Measurements from ENCODE around the gene WDFY4. TPM values are rescaled to one million over a fixed set of nuclear protein-coding genes. Genes with fewer than 3 reads are reported as not detected.

The WDFY4 gene
- total RNA-seq, 1 donor from 2014 or later: not detected

DNA sequence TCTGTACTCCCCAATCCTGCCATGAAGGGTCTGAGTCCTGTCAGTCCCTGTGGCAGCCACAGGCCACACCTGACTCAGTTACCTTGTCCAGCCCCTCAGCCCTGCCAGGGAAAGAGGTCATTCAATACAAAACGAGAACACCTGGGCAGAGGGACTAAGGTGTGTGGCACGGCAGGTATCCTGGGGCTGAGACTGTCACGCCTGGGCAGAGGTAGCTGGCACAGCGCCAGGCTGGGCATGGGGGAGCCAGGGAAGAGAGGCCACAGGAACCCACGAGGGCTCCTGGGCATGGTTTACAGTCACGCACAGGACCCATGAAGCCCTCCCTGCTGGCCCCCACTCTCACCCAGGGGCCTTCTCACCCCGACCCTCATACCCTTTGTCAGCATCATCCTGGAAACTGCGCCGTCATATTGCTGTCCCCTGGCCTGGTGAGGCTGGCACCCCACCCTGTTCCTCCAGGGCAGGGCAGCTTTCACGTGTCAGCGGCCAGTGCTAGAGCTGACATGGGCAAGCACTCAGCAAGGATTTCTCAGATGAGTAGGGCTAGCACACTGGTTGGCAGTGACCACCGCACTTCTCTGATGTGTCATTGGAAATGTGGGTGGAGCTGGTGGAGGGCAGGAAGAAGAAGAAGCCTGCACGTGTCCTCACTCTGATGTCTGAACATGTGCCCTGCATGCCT lies 212.2 kb downstream of the WDFY4 start:
- no peak overlapping the region for H3K4me3 Mint-ChIP-seq (ENCODE audit: unreplicated experiment)
- no peaks in the 10 kb centered on the region for H3K9me3 Mint-ChIP-seq (ENCODE audit: unreplicated experiment)
- H3K27ac Mint-ChIP-seq (ENCODE audit: unreplicated experiment): no peak overlapping the region
- H3K36me3 Mint-ChIP-seq (ENCODE audit: unreplicated experiment): no peaks in the 10 kb centered on the region
- no peaks in the 10 kb centered on the region for H3K27me3 Mint-ChIP-seq (ENCODE audit: unreplicated experiment)
- peak; percentile 85 for DNase-seq (ENCODE audit: extremely low spot score, unreplicated experiment)
- TF ChIP-seq, protein P1, sequence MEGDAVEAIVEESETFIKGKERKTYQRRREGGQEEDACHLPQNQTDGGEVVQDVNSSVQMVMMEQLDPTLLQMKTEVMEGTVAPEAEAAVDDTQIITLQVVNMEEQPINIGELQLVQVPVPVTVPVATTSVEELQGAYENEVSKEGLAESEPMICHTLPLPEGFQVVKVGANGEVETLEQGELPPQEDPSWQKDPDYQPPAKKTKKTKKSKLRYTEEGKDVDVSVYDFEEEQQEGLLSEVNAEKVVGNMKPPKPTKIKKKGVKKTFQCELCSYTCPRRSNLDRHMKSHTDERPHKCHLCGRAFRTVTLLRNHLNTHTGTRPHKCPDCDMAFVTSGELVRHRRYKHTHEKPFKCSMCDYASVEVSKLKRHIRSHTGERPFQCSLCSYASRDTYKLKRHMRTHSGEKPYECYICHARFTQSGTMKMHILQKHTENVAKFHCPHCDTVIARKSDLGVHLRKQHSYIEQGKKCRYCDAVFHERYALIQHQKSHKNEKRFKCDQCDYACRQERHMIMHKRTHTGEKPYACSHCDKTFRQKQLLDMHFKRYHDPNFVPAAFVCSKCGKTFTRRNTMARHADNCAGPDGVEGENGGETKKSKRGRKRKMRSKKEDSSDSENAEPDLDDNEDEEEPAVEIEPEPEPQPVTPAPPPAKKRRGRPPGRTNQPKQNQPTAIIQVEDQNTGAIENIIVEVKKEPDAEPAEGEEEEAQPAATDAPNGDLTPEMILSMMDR (IDR thresholded peaks at IDR 0.05): no peak
- no peaks in the 10 kb centered on the region for H3K4me1 Mint-ChIP-seq (ENCODE audit: unreplicated experiment)

DNA sequence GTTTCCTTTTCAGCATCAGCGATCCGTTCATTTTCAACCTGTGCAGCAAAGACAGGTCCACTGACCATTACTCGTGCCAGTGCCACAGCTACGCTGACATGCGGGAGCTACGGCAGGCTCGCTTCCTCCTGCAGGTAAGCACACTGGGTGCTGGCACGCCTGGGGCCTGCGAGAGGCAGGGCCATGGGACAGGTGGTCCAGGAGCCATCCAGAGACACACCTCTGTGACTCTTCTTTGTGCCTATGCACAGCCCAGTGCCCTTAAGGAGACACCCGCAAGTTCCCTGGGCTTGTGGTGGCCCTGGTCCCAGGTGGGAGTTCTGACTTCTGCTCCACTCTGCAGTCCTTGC lies 212.7 kb downstream of the WDFY4 start:
- Mint-ChIP-seq H3K27me3 (ENCODE audit: unreplicated experiment) (no peaks in the 10 kb centered on the region), H3K27ac (ENCODE audit: unreplicated experiment) (no peak overlapping the region), H3K36me3 (ENCODE audit: unreplicated experiment) (no peaks in the 10 kb centered on the region), H3K4me3 (ENCODE audit: unreplicated experiment) (no peak overlapping the region), H3K9me3 (ENCODE audit: unreplicated experiment) (no peaks in the 10 kb centered on the region), H3K4me1 (ENCODE audit: unreplicated experiment) (no peaks in the 10 kb centered on the region)
- peak; percentile 75 for DNase-seq (ENCODE audit: extremely low spot score, unreplicated experiment)
- TF ChIP-seq, protein P1 (IDR thresholded peaks at IDR 0.05): no peak

DNA sequence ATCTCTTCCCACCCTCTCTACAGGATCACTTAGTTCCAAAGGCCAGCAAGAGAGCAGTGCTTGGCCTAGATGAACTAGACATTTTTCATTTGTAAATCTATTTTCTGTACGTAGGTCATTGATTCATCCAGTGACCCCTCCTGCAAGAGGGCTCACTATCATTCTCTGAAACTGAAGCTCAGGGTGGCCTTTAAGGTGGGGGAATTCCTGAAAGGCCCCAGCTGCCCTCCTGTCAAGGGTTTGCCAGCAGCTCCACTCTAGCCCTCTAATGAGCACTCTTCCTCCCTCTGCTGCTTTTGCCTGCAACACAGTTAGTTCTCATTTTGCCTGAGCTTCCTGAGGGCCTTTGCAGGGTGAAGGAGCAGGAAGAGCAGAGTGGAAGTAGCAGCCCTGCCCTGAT lies 213.8 kb downstream of the WDFY4 start:
- TF ChIP-seq, protein P1 (IDR thresholded peaks at IDR 0.05): no peak
- no peak for DNase-seq (ENCODE audit: extremely low spot score, unreplicated experiment)
- H3K9me3 Mint-ChIP-seq (ENCODE audit: unreplicated experiment): no peaks in the 10 kb centered on the region
- H3K4me3 Mint-ChIP-seq (ENCODE audit: unreplicated experiment): no peak overlapping the region
- no peaks in the 10 kb centered on the region for H3K4me1 Mint-ChIP-seq (ENCODE audit: unreplicated experiment)
- H3K27ac Mint-ChIP-seq (ENCODE audit: unreplicated experiment): no peak overlapping the region
- no peaks in the 10 kb centered on the region for H3K36me3 Mint-ChIP-seq (ENCODE audit: unreplicated experiment)
- H3K27me3 Mint-ChIP-seq (ENCODE audit: unreplicated experiment): no peaks in the 10 kb centered on the region

DNA sequence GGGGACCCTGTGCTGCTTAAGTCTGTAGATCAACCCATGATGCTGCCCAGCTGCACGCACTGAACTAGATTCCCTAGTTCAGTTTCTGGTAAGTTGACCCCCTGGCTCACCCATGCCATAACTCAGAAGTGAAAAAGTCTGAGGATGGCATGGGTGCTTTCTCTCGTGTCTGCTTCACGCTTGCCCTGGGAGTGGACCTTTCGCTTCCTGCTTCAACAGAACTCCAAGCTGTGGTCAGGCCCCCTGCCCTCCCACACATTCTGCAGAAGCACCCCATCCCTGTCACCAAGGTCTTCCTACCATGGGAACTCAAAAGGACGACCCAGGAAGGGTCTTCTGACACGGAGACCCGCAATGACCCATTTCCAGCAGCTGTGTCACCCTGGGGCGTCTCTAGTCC lies 215.1 kb downstream of the WDFY4 start:
- Mint-ChIP-seq H3K4me1 (ENCODE audit: unreplicated experiment) (no peaks in the 10 kb centered on the region), H3K36me3 (ENCODE audit: unreplicated experiment) (no peaks in the 10 kb centered on the region), H3K4me3 (ENCODE audit: unreplicated experiment) (no peak overlapping the region), H3K27me3 (ENCODE audit: unreplicated experiment) (no peaks in the 10 kb centered on the region), H3K27ac (ENCODE audit: unreplicated experiment) (no peak overlapping the region), H3K9me3 (ENCODE audit: unreplicated experiment) (no peaks in the 10 kb centered on the region)
- DNase-seq (ENCODE audit: extremely low spot score, unreplicated experiment): peak; percentile 76
- TF ChIP-seq, protein P1 (IDR thresholded peaks at IDR 0.05): no peak

DNA sequence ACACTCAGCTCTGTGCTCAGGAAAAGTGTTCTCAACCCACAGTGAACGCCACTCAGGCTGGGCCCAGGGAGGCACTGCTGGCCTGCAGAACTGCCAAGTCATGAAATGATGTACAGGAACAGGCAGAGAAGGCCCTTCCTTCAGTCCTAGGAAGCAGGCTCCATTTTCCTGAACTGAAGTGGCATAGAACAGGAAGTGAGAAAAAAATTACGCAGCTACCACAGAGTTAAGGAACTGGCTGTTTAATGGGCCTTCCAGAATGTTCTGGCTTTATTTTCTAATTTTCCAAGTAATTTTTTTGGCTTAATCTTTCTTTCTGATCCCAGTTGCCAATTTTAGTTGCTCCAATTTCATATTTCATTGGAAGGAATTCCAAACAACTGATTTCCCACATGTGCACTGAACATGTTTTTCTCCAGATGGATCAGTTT lies 215.7 kb downstream of the WDFY4 start:
- no peaks in the 10 kb centered on the region for H3K4me1 Mint-ChIP-seq (ENCODE audit: unreplicated experiment)
- H3K4me3 Mint-ChIP-seq (ENCODE audit: unreplicated experiment): no peak overlapping the region
- no peaks in the 10 kb centered on the region for H3K36me3 Mint-ChIP-seq (ENCODE audit: unreplicated experiment)
- no peaks in the 10 kb centered on the region for H3K9me3 Mint-ChIP-seq (ENCODE audit: unreplicated experiment)
- peak; percentile 63 for DNase-seq (ENCODE audit: extremely low spot score, unreplicated experiment)
- no peak overlapping the region for H3K27ac Mint-ChIP-seq (ENCODE audit: unreplicated experiment)
- TF ChIP-seq, protein P1 (IDR thresholded peaks at IDR 0.05): no peak
- H3K27me3 Mint-ChIP-seq (ENCODE audit: unreplicated experiment): no peaks in the 10 kb centered on the region
